C4-2B (cell line): ENCODE data around the gene PIERCE2.
A peak's percentile ranks its signal among the peaks of the same experiment; 100 is the strongest.

Source experiments
- H3K27ac ChIP-seq: fragments of 450-650 bp; 2 replicates; pipeline ENCODE4 v1.5.1; 2017
- CTCF ChIP-seq: fragments of 450-650 bp; conservative IDR thresholded peaks from 2 replicates; pipeline ENCODE4 v1.5.1; 2017; ENCODE audit warnings: mild to moderate bottlenecking
- ZFX ChIP-seq: fragments of 450-650 bp; IDR thresholded peaks from 2 replicates; pipeline ENCODE4 v1.6.1; 2017

PIERCE2 gene

GRCh38 chr15:55457401-55458022, 49.2 kb downstream of the PIERCE2 start:
- TF ChIP-seq ZFX (no peak), CTCF (no peak)
- peak overlapping the region; percentile 8; the same call in 1 of the 2 replicates for H3K27ac ChIP-seq

DNA sequence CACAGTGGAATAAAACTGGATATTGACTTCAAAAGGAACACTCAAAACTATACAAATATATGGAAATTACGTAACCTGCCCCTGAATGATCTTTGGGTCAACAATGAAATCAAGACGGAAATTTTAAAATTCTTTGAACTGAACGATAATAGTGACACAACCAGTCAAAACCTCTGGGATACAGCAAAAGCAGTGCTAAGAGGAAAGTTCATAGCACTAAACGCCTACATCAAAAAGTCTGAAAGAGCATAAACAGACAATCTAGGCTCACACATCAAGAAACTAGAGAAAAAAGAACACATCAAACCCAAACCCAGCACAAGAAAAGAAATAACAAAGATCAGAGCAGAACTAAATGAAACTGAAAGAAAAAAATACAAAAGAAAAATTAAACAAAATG, 53.2 kb downstream of the PIERCE2 start:
- no peak overlapping the region for H3K27ac ChIP-seq
- TF ChIP-seq CTCF (no peak), ZFX (no peak)

GRCh38 chr15:55468321-55468720, 60.0 kb downstream of the PIERCE2 start:
- TF ChIP-seq ZFX: no peak
- no peak for TF ChIP-seq CTCF
- H3K27ac ChIP-seq: no peak overlapping the region
